ENCODE data around the gene MYO9A.
"Not testable (repeated sequence)": the region's sequence is repeated elsewhere in the genome, so short reads cannot be mapped to it uniquely, and the experiment has no call there.

The MYO9A gene

GRCh38 chr15:72033285-72033684 lies 84.7 kb downstream of the MYO9A start:
- no peaks in the 10 kb centered on the region for H3K27me3 ChIP-seq (ENCODE audit: insufficient read depth, poor library complexity, severe bottlenecking)
- no peak for DNase-seq (ENCODE audit: low read depth in 1 of 2, low spot score in 1 of 2)
- TF ChIP-seq SPI1 (IDR thresholded peaks at IDR 0.05; ENCODE audit: borderline replicate concordance, low read depth) (no peak), GABPA (IDR thresholded peaks at IDR 0.05; ENCODE audit: low read depth) (no peak), REST (IDR thresholded peaks at IDR 0.05; ENCODE audit: insufficient replicate concordance, low read depth) (no peak), CTCF (IDR thresholded peaks at IDR 0.05; ENCODE audit: insufficient read depth, low read length) (no peak), POLR2AphosphoS5 (IDR thresholded peaks at IDR 0.05; ENCODE audit: low read depth) (no peak)
- H3K4me3 ChIP-seq (replicated peaks; ENCODE audit: insufficient read depth, low read length): no peak overlapping the region
- H3K27ac ChIP-seq (replicated peaks): no peak overlapping the region

- no peak overlapping the region for H3K4me3 ChIP-seq (replicated peaks; ENCODE audit: insufficient read depth, low read length)
- no peak for DNase-seq (ENCODE audit: low read depth in 1 of 2, low spot score in 1 of 2)
- no peak overlapping the region for H3K27ac ChIP-seq (replicated peaks)
- no peaks in the 10 kb centered on the region for H3K27me3 ChIP-seq (ENCODE audit: insufficient read depth, poor library complexity, severe bottlenecking)
- TF ChIP-seq CTCF (IDR thresholded peaks at IDR 0.05; ENCODE audit: insufficient read depth, low read length) (no peak), SPI1 (IDR thresholded peaks at IDR 0.05; ENCODE audit: borderline replicate concordance, low read depth) (no peak), REST (IDR thresholded peaks at IDR 0.05; ENCODE audit: insufficient replicate concordance, low read depth) (no peak), POLR2AphosphoS5 (IDR thresholded peaks at IDR 0.05; ENCODE audit: low read depth) (no peak), GABPA (IDR thresholded peaks at IDR 0.05; ENCODE audit: low read depth) (no peak)
Observed at GRCh38 chr15:72021604-72022003, 96.3 kb downstream of the MYO9A start.

- no peak overlapping the region for H3K27ac ChIP-seq (replicated peaks)
- no peak for TF ChIP-seq POLR2AphosphoS5 (IDR thresholded peaks at IDR 0.05; ENCODE audit: low read depth)
- no peak for DNase-seq (ENCODE audit: low read depth in 1 of 2, low spot score in 1 of 2)
- H3K4me3 ChIP-seq (replicated peaks; ENCODE audit: insufficient read depth, low read length): no peak overlapping the region
- H3K27me3 ChIP-seq (ENCODE audit: insufficient read depth, poor library complexity, severe bottlenecking): no peaks in the 10 kb centered on the region
Observed at GRCh38 chr15:72020799-72021198, 97.2 kb downstream of the MYO9A start.

GRCh38 chr15:72014555-72014954 lies 103.4 kb downstream of the MYO9A start:
- DNase-seq (ENCODE audit: low read depth in 1 of 2, low spot score in 1 of 2); H3K27ac ChIP-seq (replicated peaks); H3K27me3 ChIP-seq (ENCODE audit: insufficient read depth, poor library complexity, severe bottlenecking); H3K4me3 ChIP-seq (replicated peaks; ENCODE audit: insufficient read depth, low read length): not testable (repeated sequence)

GRCh38 chr15:72013703-72014102 lies 104.2 kb downstream of the MYO9A start:
- H3K27me3 ChIP-seq (ENCODE audit: insufficient read depth, poor library complexity, severe bottlenecking): no peaks in the 10 kb centered on the region
- DNase-seq (ENCODE audit: low read depth in 1 of 2, low spot score in 1 of 2): no peak
- no peak overlapping the region for H3K27ac ChIP-seq (replicated peaks)
- no peak overlapping the region for H3K4me3 ChIP-seq (replicated peaks; ENCODE audit: insufficient read depth, low read length)
- TF ChIP-seq GABPA (IDR thresholded peaks at IDR 0.05; ENCODE audit: low read depth) (no peak), REST (IDR thresholded peaks at IDR 0.05; ENCODE audit: insufficient replicate concordance, low read depth) (no peak), CTCF (IDR thresholded peaks at IDR 0.05; ENCODE audit: insufficient read depth, low read length) (no peak), SPI1 (IDR thresholded peaks at IDR 0.05; ENCODE audit: borderline replicate concordance, low read depth) (no peak), POLR2AphosphoS5 (IDR thresholded peaks at IDR 0.05; ENCODE audit: low read depth) (no peak)
